SK-N-MC (cell line): Measurements from ENCODE around the gene LMF2.
A peak's percentile ranks its signal among the peaks of the same experiment; 100 is the strongest.

Experiments used
- DNase-seq: peaks from one replicate; pipeline ENCODE4 v3.0.0-alpha.2; 2011; ENCODE audit warnings: low read depth, low spot score
- H3K27ac ChIP-seq: fragments of 200-600 bp; sonication (generic); 2 replicates; pipeline ENCODE4 v1.5.1; 2016; ENCODE audit warnings: mixed run types
- H3K36me3 ChIP-seq: fragments of 200-600 bp; sonication (generic); 2 replicates; pipeline ENCODE4 v1.6.1; 2017; ENCODE audit warnings: antibody characterized with exemption, low read length, mixed read lengths; ENCODE audit not compliant: insufficient read depth
- H3K4me3 ChIP-seq: fragments of 200-600 bp; sonication (generic); 2 replicates; pipeline ENCODE4 v1.5.1; 2016
- H3K9ac ChIP-seq: fragments of 200-600 bp; sonication (generic); 2 replicates; pipeline ENCODE4 v1.8.0; 2017; ENCODE audit warnings: mixed run types, mixed read lengths; ENCODE audit not compliant: insufficient read length
- H3K9me3 ChIP-seq: fragments of 200-600 bp; sonication (generic); 2 replicates; pipeline ENCODE4 v1.6.1; 2017; ENCODE audit warnings: low read depth, mild to moderate bottlenecking, antibody characterized with exemption, low read length, moderate library complexity, mixed read lengths
- EZH2 ChIP-seq: fragments of 200-600 bp; sonication (generic); IDR thresholded peaks from one replicate; pipeline ENCODE4 v1.6.1; 2017; ENCODE audit warnings: antibody characterized with exemption
- FOXP2 ChIP-seq: optimal IDR thresholded peaks from 2 replicates; pipeline ENCODE3; 2011; ENCODE audit warnings: mild to moderate bottlenecking, moderate library complexity; ENCODE audit not compliant: insufficient read depth; ENCODE audit errors: extremely low read length, control extremely low read depth
- POLR2AphosphoS5 ChIP-seq: IDR thresholded peaks from 2 replicates; pipeline ENCODE4 v1.6.1; 2012; ENCODE audit warnings: mild to moderate bottlenecking, low read depth, low read length, borderline replicate concordance

Gene LMF2

DNA sequence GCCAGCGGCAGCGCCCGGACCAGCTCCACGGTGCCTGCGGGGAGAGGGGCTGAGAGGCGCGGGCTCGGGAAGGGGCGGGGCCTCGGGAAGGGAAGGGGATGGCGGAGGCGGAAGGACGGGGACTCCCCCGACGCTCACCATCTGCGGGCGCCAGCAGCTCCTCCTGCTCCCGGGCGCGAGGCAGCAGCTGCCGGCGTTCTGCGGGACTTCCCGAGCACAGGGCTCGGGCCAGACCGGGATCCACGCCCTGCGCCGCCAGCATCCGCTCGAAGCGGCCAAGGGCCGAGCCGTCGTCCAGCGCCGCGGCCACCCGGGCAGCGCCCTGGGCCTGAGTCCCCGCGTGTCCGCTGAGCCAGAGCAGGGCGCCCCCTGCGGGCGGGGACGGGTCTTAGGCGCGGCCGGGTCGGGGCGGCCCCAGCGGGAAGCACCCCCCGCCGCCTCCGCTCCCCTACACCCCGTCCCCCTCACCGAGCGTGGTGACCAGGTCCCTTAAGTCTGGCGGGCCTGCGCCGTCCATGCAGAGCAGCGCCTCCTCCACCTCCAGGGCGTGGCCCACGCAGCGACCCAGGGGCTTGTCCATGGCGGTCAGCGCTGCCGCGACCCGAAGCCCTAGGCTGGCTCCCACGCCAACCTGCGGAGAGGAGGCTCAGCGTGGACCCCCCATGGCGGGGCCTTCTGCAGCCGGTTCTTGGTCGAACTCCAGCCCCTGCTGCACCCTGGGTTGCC is 18.8 kb upstream of the LMF2 start:
- Histone ChIP-seq H3K27ac (peak overlapping the region; percentile 89), H3K36me3 (peaks cover 11% of the 10 kb centered on the region; the same call in 1 of the 2 replicates), H3K9ac (peak overlapping the region; percentile 79), H3K9me3 (no peaks in the 10 kb centered on the region), H3K4me3 (peak overlapping the region; percentile 84)
- TF ChIP-seq FOXP2 (no peak), POLR2AphosphoS5 (no peak; the same call in 1 of the 2 replicates), EZH2 (no peak)
- no peak for DNase-seq

DNA sequence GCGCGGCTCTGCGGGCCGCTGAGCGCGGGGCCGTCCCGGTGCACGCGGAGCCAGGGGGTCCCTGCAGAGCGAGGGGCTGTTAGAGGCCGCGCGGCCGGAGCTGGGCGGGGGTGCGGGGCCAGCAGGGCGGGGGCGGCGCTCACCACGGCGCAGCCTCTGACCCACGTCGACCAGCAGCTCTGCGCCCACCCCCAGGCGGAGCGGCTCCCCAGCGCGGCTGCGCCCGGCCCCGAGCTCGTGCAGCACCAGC is 18.3 kb upstream of the LMF2 start:
- H3K4me3 ChIP-seq: peak overlapping the region; percentile 84
- no peak for DNase-seq
- H3K27ac ChIP-seq: peak overlapping the region; percentile 89
- H3K36me3 ChIP-seq: peaks cover 16% of the 10 kb centered on the region; the same call in 1 of the 2 replicates
- TF ChIP-seq EZH2 (no peak), POLR2AphosphoS5 (no peak), FOXP2 (no peak)
- H3K9me3 ChIP-seq: no peaks in the 10 kb centered on the region
- peak overlapping the region; percentile 79 for H3K9ac ChIP-seq

DNA sequence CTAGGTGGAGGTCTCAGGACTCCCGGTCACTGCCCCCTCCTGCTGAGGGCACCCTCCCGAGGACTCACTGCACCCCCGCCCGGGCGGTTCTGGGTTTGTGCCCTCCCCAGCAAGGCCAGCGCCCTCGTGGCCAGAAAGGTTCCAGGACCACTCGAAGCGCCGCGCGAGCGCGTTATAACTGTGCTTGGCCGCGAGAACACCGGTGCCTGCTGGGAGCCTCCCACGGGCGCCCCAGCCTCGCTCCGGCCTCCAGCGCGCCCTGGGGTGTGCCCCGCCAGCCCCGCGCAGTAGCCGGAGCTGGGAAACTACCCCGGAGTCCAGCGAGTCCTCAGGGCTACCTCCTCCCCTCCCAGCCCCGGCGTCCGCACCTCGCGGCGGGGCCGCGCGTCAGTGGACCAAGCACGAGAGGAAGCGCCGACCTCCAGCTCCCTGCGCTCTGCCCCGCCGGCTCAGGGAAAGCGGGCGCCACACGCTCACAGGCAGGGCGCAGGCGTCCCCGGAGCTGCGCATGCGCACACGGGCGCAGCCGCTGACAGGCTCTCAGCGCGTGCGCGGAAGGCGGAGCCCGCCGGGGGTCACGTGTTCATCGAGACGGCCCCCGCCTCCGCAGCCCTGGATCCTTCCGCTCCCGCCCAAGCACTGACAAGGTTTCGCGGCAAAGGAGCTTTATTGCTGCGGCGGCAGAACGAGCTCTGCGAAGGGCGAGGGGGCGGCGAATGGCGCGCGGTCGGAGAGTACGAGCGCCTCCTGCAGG is 17.8 kb upstream of the LMF2 start, which contains the start of gene SCO2:
SCO2 (minus strand) TSS at position 495 of the 754 bp plus-strand sequence. CDS start 1,187 bp downstream, outside the sequence.
- Histone ChIP-seq H3K9ac (peak within 1 kb of the TSS; percentile 90), H3K36me3 (peaks cover 18% of the 10 kb centered on the region; the same call in 1 of the 2 replicates), H3K9me3 (no peaks in the 10 kb centered on the region), H3K4me3 (peak within 1 kb of the TSS; percentile 84), H3K27ac (peak within 1 kb of the TSS; percentile 89)
- DNase-seq: peak; percentile 77
- peak; percentile 92 for TF ChIP-seq POLR2AphosphoS5
- TF ChIP-seq EZH2: no peak

DNA sequence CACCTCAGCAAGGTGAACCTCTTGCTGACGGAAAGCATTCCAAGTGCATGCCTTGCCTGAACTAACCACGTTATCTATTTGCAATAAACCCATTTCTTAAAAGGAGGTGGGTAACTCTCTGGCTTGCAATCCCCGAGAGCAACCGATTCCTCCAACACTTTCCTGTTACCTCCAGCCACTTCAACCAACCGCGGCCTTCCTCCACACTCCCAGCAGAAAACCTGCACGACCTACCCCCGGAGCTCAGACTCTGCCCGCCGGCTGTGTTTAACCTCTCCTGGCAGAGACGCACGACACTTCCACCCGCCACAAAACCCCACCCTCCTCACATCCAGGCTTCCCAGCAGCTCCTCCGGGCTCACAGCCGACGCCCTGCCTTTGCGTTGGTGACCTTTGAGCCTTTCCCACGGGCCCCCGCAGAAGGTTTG is 17.2 kb upstream of the LMF2 start:
- peaks cover 18% of the 10 kb centered on the region; the same call in 1 of the 2 replicates for H3K36me3 ChIP-seq
- no peak for DNase-seq
- TF ChIP-seq EZH2: no peak
- TF ChIP-seq FOXP2: no peak
- no peak for TF ChIP-seq POLR2AphosphoS5
- peak overlapping the region; percentile 90 for H3K9ac ChIP-seq
- H3K9me3 ChIP-seq: no peaks in the 10 kb centered on the region
- H3K4me3 ChIP-seq: peak overlapping the region; percentile 84
- H3K27ac ChIP-seq: peak overlapping the region; percentile 34

GRCh38 chr22:50523806-50524675 is 16.5 kb upstream of the LMF2 start:
- H3K27ac ChIP-seq: no peak overlapping the region
- H3K4me3 ChIP-seq: peak overlapping the region; percentile 84
- DNase-seq: no peak
- peak overlapping the region; percentile 90 for H3K9ac ChIP-seq
- peaks cover 23% of the 10 kb centered on the region for H3K36me3 ChIP-seq
- H3K9me3 ChIP-seq: no peaks in the 10 kb centered on the region
- TF ChIP-seq FOXP2: no peak
- TF ChIP-seq POLR2AphosphoS5: no peak; the same call in none of the 2 replicates
- TF ChIP-seq EZH2: no peak

GRCh38 chr22:50523458-50523805 is 15.9 kb upstream of the LMF2 start:
- peaks cover 29% of the 10 kb centered on the region for H3K36me3 ChIP-seq
- TF ChIP-seq EZH2: no peak
- TF ChIP-seq FOXP2: no peak
- TF ChIP-seq POLR2AphosphoS5: no peak
- no peak overlapping the region for H3K9ac ChIP-seq
- H3K27ac ChIP-seq: no peak overlapping the region
- DNase-seq: no peak
- H3K4me3 ChIP-seq: no peak overlapping the region
- H3K9me3 ChIP-seq: no peaks in the 10 kb centered on the region

DNA sequence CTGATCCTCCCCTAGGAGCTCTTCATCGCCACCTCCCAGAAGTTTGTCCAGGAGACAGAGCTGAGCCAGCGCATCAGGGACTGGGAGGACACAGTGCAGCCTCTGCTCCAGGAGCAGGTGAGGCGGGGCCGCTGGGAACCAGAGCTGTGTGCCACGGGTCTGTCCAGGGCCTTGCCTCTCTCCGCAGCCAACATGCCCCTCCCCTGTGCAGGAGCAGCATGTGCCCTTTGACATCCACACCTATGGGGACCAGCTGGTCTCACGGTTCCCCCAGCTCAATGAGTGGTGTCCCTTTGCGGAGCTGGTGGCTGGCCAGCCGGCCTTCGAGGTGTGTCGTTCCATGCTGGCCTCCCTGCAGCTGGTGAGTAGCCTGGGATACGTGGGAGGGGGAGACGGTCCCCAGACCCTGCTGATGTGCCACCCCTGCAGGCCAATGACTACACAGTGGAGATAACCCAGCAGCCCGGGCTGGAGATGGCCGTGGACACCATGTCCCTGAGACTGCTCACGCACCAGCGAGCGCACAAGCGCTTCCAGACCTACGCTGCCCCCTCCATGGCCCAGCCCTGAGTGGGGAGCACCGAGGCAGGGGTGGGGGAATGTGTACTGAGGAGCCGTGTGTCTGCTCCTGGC is 15.4 kb upstream of the LMF2 start:
- H3K4me3 ChIP-seq: no peak overlapping the region
- DNase-seq: no peak
- H3K27ac ChIP-seq: no peak overlapping the region
- peaks cover 34% of the 10 kb centered on the region for H3K36me3 ChIP-seq
- H3K9ac ChIP-seq: no peak overlapping the region
- H3K9me3 ChIP-seq: no peaks in the 10 kb centered on the region
- TF ChIP-seq POLR2AphosphoS5 (no peak), EZH2 (no peak), FOXP2 (no peak)

DNA sequence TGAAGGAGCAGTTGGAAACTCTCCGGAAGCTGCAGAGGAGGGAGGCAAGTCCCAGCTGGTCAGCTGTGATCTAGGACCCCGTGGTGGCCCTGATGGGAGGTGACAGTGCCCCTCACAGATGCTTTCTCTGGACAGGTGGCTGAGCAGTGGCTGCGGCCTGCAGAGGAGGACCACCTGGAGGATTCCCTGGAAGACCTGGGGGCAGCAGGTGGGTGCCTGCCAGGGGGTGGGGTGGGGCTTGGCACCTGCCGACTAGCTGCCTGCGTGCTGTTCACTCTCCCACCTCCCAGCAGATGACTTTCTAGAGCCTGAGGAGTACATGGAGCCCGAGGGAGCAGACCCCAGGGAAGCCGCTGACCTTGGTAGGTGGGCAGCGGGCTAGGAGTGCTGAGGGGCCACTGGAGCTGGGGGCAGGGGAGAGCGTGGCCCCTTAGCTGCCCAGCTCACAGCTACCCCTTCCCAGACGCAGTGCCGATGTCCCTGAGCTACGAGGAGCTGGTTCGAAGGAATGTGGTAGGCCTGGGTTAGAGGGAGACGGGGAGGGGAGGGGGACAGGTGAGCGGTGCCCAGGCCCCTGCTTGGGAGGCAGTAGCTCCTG is 14.8 kb upstream of the LMF2 start:
- Histone ChIP-seq H3K27ac (no peak overlapping the region), H3K9ac (no peak overlapping the region), H3K9me3 (no peaks in the 10 kb centered on the region), H3K4me3 (no peak overlapping the region), H3K36me3 (peaks cover 41% of the 10 kb centered on the region)
- DNase-seq: no peak
- TF ChIP-seq POLR2AphosphoS5: no peak
- no peak for TF ChIP-seq FOXP2
- no peak for TF ChIP-seq EZH2
